Right forelimb (tissue), 1 donor: Measurements from ENCODE around the gene RNU6-7.

Experiments used
- DNase-seq: peaks from one replicate; pipeline ENCODE4 v3.0.0-alpha.2; 2018

Gene RNU6-7

DNA sequence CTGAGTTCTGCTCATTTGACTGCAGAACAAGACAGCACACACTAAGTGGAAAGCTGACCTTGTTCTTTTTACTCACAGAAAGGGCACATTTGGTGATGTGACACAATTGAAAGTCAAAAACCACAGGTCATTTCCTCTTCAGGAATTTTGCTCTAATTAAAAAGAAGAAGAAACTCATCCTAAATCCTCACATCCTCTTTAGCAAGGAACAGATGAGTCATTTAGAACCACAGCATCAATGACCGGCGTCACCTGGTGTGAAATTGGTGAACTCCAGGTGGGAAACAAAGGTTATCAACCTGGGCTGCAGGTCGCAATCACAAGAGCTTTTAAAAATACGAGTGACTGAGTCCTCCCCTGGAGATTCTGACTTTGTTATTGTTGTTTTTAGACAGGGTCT, 4.1 kb downstream of the RNU6-7 start:
- DNase-seq, result no peak

DNA sequence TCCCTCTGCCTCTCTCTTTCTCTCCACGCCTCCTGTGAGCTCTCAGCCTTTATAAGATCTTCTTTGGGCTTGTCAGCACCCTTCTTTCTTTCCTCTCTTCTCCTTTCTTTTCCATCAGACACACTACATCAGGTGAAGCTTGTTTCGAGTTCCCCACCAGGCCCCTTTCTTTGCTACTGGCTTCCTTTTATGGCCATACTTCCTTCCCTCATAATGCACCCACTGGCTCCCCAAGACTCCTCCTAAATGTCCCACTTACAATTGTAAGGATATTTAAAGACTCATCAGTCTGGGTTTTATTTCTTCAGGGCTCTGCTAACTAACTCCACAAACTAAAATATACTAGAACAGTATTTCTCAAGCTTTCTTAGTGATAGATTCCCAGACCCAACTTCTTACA, 4.7 kb downstream of the RNU6-7 start:
- DNase-seq, result no peak

DNA sequence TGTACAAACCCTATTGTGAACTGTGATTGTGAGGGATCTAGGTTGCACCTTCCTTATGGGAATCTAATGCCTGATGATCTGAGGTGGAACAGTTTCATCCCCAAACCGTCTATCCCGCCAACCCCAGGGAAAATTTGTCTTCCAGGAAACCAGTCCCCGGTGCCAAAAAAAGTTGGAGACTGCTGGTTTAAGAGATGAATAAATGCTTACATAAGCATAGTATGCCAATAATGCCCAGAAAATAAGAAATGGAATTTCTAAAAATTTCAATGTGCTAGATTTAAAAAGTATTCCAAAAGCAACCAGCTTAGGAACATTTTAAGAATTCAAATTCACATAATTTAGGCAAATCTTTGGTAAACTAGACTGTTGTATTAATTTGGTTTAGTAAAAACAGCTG, 6.6 kb downstream of the RNU6-7 start:
- no peak for DNase-seq

- no peak for DNase-seq
Observed at GRCh38 chr14:32209471-32209870, 7.6 kb downstream of the RNU6-7 start.

DNA sequence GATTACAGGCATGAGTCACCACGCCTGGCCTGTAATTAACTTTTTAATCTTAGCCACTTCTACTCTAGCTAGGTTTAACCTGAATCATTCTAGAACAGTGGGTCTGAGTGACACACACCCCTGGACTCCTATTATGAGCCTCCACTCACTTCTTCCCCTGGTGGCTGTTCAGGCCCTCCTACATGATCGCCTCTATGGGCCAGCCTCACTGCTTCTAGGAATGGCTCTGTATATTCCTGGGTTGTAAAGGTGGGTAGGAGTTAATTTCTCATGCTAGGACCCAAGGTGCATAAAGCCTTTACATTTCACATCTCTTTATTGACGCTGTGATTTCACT, 9.2 kb downstream of the RNU6-7 start:
- no peak for DNase-seq

GRCh38 chr14:32212833-32213232, 11.0 kb downstream of the RNU6-7 start:
- no peak for DNase-seq

- DNase-seq, result no peak
Observed at GRCh38 chr14:32217301-32217700, 15.5 kb downstream of the RNU6-7 start.

DNA sequence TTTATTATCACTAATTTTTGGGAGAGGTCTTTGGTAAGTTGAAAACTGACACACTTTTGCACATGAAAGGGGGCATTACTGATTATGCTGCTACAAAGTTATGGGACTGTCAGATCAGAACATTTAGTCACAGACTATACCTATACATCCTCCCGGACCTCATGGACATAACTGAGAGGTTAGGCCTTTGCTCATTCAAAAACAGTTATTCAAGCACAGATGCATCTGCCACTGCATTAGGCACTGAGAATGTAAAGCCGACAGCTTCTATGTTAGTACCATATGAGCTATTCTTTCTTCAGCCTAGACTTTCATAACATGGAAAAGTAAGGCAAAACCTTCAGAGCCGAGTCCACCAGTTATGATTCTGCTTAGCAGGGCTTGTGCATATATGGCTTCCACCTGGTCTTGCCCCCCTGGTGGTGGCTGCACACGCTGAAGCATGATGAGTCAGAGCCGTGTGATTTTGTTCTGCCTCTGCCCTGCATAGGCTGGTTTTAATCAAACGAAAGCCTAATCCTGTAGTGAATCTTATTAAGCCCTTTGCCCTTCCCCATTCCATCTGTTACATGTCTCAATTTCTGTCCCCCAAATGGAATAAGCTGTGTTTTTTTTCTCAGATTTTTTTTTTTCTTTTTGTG, 23.0 kb downstream of the RNU6-7 start:
- DNase-seq, result no peak

DNA sequence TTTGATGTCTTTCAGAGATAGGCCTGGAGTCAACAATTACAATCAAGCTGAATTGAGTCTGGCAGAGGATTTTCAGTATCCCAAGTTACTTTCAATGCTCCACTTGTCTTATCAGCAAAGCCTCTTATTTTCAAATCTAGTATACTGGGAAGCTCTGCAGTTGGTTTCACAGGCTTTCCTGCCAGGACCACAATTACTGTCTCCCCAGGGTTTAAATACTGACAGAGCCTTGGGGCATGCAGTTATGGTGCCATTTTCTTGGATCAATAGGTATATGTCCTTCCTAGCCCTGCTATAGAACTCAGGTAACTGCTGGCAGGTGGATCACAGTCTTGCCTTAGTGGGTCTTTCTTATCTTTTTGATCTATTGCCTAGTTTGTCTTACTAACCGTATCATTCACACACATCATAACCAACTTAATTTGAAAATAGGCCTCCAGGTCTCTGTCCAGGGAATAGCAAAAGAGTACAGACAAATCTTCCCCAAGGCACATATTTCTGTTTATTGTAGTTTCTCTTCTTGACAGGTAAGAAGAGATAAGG, 23.6 kb downstream of the RNU6-7 start:
- DNase-seq, result no peak

DNA sequence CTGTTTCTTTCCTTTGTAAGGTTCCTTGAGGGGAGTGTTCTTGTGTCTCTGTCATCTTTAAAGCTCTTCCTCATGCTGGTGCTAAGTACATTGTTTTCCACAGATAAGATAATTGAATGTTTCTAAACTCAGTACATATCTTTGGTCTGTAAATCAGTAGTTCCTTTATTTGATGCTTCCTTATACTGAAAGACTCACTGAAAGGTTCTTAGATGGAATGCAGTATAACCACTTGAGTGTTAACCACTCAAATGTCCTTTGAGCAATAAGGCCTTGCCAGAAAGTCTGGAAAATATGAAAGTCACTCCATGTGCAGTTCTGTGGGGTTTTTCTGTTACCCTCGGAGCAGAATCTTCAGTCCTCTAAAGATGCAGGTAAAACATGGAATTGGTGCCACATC, 24.2 kb downstream of the RNU6-7 start:
- no peak for DNase-seq

DNA sequence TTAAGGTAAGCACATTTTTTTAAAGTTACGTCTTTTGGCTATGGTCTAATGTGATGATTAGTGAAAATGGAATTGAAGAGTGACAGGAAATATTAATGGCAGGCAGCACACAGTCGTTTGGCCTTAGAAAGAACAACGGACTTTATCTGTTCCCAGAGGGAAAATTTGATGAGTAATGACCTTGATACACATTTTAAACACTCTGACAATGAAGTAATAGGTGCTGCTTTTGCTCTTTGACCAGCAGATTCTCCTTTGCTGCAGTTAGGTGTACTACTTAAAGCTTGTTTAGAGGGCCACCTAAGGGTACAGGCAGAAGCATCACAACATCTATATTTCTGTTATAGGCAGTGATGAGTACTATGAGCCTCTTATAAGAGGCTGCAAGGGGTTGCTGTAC, 28.3 kb downstream of the RNU6-7 start:
- no peak for DNase-seq

DNA sequence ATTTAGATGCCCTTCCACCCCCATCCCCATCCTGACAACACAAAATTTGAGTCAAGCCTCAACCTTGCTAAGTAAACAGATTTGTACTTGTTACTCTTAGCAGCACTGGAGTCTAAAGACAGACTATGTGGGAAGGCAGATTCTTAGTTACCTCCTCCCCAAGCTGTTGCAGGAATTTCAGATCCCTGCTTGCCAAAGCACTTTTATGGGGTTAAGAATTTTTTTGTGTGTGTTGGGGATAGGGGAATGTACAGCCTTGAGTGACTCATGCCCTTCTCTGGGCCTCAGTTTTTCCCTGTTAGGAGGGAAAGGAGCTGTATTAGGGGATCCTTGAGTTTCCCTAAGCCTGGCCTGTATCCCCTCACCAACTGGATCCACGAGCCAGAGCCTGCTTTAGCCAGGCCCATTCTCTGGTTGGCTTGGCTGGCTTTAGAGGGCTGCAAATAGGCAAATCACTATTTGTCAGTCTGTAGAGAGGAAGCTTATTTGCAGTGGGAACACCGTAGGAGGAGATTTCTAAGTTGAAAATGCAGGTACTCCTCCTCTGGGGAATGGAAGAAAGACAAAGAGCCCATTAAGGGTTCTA, 28.9 kb downstream of the RNU6-7 start:
- no peak for DNase-seq

DNA sequence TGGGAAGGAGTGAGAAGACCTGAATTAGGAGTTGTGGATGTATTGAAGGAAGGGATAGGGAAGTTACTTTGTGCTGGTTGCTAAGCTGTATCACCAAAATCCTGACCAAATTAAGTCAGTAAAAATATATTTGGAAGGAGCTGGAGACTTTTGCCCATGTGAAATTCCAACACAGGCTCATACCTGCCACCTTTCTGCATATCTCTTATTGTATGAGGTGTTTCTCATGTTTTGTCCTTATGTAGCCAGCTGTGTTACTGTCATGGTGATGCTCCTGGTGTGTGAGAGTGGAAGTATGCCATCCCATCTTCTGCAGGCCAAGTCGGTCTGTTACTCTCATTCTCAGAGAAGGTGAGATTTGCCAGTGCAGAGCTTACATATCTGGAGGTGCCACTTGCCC, 30.6 kb downstream of the RNU6-7 start:
- DNase-seq, result no peak

- no peak for DNase-seq
Observed at GRCh38 chr14:32233260-32233659, 31.4 kb downstream of the RNU6-7 start.

DNA sequence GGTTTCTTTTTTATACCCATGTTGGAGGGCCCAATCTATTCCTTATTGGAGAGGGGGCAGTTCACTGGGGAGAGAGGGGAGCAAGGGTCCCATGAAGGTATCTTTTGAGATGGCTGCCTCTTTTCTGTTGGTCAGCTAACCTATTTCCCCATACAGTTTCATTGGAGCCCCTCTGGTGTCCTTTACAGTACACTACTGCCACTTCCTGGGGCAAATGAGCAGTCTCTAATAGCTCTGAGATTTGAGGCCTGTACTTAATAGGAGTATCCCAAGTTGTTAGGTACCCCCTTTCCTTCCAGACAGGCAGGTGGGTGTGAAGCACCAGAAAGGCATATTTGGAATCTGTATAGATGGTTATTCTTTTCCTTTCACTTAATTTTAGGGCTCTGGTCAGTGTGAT, 42.6 kb downstream of the RNU6-7 start:
- DNase-seq, result no peak

DNA sequence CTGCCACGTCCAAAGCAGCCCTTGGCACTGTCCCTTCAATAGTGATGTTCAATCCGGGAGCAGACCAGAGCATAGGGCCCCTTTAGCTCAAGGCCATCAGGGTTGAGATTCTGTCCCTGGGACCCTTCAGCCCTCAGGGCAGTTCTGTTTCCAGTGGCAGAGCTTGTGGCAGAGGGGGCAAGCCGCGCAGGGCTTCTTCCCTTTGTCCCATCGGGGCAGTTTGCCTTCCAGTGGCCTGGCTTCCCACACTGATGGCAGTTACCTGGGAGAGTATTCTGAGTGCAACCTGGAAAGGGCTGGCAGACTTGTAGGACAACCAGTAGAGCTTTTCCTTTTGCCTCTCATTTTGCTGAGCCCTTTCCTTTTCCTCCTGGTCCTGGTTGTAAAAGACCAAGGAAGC, 44.9 kb downstream of the RNU6-7 start:
- no peak for DNase-seq

GRCh38 chr14:32249371-32249770, 47.5 kb downstream of the RNU6-7 start:
- DNase-seq, result no peak

DNA sequence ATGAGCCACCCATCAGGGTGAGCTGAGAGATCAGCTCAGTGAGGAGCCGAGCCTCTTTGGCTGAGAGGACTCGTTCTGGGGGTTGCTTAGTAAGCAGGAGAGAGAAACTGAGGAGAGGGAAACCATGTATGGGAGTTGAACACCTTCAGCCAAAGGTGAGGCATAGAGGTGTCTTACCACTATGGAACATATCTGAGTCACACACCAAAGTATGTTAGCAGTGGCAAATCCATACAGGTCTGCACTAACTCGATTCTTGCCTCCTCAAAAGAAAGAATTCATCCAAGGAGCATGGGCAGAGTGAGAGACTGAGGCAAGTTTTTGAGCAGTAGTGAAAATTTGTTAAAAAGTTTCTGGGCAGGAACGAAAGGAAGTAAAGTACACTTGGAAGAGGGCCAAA, 47.9 kb downstream of the RNU6-7 start:
- no peak for DNase-seq

DNA sequence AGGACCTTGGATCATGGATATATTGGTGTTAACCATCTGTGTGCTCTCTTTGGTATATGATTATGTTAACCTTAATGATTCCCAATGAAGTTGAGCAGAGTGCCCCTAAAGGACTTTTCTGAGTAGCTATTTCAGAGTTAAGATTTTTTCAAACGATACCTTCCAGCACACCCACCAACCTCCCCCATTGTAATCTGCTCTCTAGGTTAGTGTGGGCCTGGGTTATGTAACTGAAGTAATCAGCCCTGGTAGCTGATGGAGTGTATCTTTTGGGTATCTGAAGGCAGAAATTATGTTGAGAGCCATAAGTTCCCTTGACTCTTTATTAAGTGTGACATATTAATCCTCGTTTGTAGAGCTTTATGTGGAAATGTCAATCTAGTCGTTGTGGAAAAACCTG, 48.8 kb downstream of the RNU6-7 start:
- DNase-seq, result no peak

DNA sequence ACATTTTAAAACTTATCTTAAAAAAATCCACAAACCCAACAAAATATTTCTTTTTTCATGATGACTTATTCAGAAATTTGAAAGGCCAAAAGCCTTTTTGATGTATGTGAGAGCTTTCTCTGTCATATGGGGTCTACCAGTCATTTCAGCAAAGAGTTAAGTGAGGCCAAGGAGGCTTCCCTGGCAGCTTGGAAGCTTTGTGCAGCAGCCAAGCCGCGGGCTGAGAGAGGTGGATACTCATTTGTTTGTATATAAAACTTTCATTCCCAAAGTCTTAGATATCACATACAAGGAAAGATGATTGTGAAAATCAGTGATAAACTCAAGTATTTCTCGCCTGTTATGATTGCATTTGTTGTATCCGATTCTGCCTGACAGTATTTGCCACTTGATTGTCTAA, 49.7 kb downstream of the RNU6-7 start:
- DNase-seq, result no peak
